ENCODE measurements around the gene PRRG2. TPM values are rescaled to one million over a fixed set of nuclear protein-coding genes. Genes with fewer than 3 reads are reported as not detected.

PRRG2 gene
- total and polyA plus RNA-seq, 2 of the 13 experiments (the other 11 are each of a cell fraction or from before 2014, with no cell fraction given), result 0.66 to 0.82 TPM

GRCh38 chr19:49640113-49640898 lies 59.2 kb downstream of the PRRG2 start, which contains the start of gene RRAS (continued):
- TF ChIP-seq MATR3 (CRISPR knock-in tag; IDR thresholded peaks at IDR 0.05), result no peak
- peak; percentile 96 for TF ChIP-seq THAP11 (CRISPR knock-in tag; IDR thresholded peaks at IDR 0.05)
- no peak for TF ChIP-seq MEIS2 (CRISPR knock-in tag; IDR thresholded peaks at IDR 0.05)
- no peak for TF ChIP-seq EED (CRISPR knock-in tag; IDR thresholded peaks at IDR 0.05)
- no peak for TF ChIP-seq DPF2 (CRISPR knock-in tag; IDR thresholded peaks at IDR 0.05; ENCODE audit: borderline replicate concordance, low read depth)
- 0 out of 2 replicates have a peak, but pooled peaks have one; percentile 5 for TF ChIP-seq USF2 (IDR thresholded peaks at IDR 0.05; ENCODE audit: low read depth, low read length)
- TF ChIP-seq USF2 (CRISPR knock-in tag; IDR thresholded peaks at IDR 0.05; ENCODE audit: borderline replicate concordance), result no peak
- TF ChIP-seq, protein P1, sequence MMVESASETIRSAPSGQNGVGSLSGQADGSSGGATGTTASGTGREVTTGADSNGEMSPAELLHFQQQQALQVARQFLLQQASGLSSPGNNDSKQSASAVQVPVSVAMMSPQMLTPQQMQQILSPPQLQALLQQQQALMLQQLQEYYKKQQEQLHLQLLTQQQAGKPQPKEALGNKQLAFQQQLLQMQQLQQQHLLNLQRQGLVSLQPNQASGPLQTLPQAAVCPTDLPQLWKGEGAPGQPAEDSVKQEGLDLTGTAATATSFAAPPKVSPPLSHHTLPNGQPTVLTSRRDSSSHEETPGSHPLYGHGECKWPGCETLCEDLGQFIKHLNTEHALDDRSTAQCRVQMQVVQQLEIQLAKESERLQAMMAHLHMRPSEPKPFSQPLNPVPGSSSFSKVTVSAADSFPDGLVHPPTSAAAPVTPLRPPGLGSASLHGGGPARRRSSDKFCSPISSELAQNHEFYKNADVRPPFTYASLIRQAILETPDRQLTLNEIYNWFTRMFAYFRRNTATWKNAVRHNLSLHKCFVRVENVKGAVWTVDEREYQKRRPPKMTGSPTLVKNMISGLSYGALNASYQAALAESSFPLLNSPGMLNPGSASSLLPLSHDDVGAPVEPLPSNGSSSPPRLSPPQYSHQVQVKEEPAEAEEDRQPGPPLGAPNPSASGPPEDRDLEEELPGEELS (CRISPR knock-in tag; IDR thresholded peaks at IDR 0.05), result peak; percentile 55; the same call in 1 of the 2 replicates
- peak; percentile 40; the same call in 1 of the 2 replicates for TF ChIP-seq TFDP1 (CRISPR knock-in tag; IDR thresholded peaks at IDR 0.05; ENCODE audit: borderline replicate concordance)
- no peak for TF ChIP-seq ZFAT (CRISPR knock-in tag; conservative IDR thresholded peaks at IDR 0.05)
- TF ChIP-seq NR1H2 (CRISPR knock-in tag; IDR thresholded peaks at IDR 0.05; ENCODE audit: borderline replicate concordance, low read depth), result no peak
- TF ChIP-seq SKI (IDR thresholded peaks at IDR 0.05; ENCODE audit: partially characterized antibody), result peak; percentile 81
- no peak for TF ChIP-seq ZNF552 (CRISPR knock-in tag; IDR thresholded peaks at IDR 0.05; ENCODE audit: borderline replicate concordance)
- peak; percentile 81; the same call in 1 of the 2 replicates for TF ChIP-seq HDAC1 (CRISPR knock-in tag; IDR thresholded peaks at IDR 0.05)
- no peak for TF ChIP-seq IKZF1 (IDR thresholded peaks at IDR 0.05)
- TF ChIP-seq PITX1 (CRISPR knock-in tag; IDR thresholded peaks at IDR 0.05), result no peak; the same call in 1 of the 2 replicates
- no peak for TF ChIP-seq TBP (CRISPR knock-in tag; IDR thresholded peaks at IDR 0.05)
- TF ChIP-seq CC2D1A (CRISPR knock-in tag; IDR thresholded peaks at IDR 0.05), result no peak
- no peak for TF ChIP-seq CTCF (CRISPR knock-in tag; IDR thresholded peaks at IDR 0.05)
- TF ChIP-seq NBN (conservative IDR thresholded peaks at IDR 0.05), result no peak
- no peak for TF ChIP-seq NCOA5 (CRISPR knock-in tag; IDR thresholded peaks at IDR 0.05)
- no peak for TF ChIP-seq ZBTB39 (CRISPR knock-in tag; IDR thresholded peaks at IDR 0.05)

Data from HepG2 (cell line).